Measurements from ENCODE around the gene UGT1A7.

The UGT1A7 gene

DNA sequence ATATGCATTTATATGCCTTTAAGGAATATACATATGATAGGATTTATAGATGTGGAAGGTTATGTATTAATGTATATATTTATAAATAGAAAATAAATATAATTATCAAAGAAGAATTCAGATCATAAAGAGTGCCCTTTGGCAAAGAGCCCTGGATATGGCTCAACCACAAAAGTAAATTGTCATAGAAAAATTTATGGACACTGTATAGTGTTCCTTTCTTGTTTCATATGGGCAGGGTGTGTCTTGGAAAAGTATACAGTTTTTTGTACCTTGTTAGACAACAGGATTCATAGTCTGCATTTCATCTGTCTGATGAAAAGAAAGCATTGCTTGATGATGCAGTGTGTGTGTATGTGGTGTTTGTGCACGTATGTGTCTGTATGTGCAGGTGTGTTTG lies 2.9 kb downstream of the UGT1A7 start:
- no peak overlapping the region for H3K4me3 ChIP-seq (ENCODE audit: low read length)
- H3K36me3 ChIP-seq (ENCODE audit: control insufficient read depth, insufficient read depth, low read length, severe bottlenecking), result no peaks in the 10 kb centered on the region
- H3K27me3 ChIP-seq (replicated peaks; ENCODE audit: control insufficient read depth, insufficient read depth, low read length), result no peaks in the 10 kb centered on the region
- no peaks in the 10 kb centered on the region for H3K4me1 ChIP-seq (ENCODE audit: control insufficient read depth, insufficient read depth, low read length)
- H3K9me3 ChIP-seq (ENCODE audit: control insufficient read depth, low read length), result no peaks in the 10 kb centered on the region
- no peak for DNase-seq (ENCODE audit: low read depth)
- no peak overlapping the region for H3K9ac ChIP-seq (ENCODE audit: low read length)

DNA sequence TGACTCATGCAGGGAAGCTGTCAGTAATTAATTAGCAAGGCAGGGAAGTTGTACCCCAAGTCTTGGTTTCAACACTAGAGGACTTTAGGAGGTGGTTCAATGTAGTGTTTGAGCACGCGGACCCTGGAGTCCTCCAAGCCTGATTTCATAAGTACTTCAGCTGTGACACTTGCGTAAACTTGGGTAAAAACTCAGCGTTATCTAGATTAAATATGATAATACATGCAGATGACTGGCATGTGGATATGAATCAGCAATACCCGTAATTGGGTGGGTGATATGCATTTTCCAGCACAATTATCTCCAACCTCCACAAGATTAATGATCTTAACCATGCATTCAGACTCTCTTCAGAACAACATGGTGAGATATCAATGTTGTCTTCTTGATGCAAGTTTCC lies 5.2 kb downstream of the UGT1A7 start:
- Histone ChIP-seq H3K36me3 (ENCODE audit: control insufficient read depth, insufficient read depth, low read length, severe bottlenecking) (no peaks in the 10 kb centered on the region), H3K9ac (ENCODE audit: low read length) (no peak overlapping the region), H3K4me1 (ENCODE audit: control insufficient read depth, insufficient read depth, low read length) (peaks cover 6% of the 10 kb centered on the region), H3K9me3 (ENCODE audit: control insufficient read depth, low read length) (no peaks in the 10 kb centered on the region), H3K27me3 (replicated peaks; ENCODE audit: control insufficient read depth, insufficient read depth, low read length) (peaks cover 6% of the 10 kb centered on the region), H3K4me3 (ENCODE audit: low read length) (no peak overlapping the region)
- DNase-seq (ENCODE audit: low read depth), result no peak

DNA sequence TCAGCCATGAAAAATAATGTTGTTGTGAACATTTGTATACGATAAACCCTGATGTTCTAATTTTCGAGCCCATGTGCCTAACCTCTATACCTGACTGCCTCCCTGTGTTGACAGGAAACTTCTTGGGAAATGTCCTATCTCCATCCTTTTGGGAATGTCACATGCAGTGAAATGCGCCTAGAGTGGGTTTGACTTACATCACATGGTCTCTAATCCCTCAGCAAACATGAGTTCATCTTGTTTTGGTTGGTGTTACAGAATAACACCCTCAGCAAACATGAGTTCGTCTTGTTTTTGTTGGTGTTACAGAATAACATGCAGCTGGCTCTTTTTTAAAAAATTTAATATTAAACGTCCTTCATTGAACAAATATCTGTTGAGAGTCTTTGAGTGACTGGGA lies 6.6 kb downstream of the UGT1A7 start:
- no peak overlapping the region for H3K4me3 ChIP-seq (ENCODE audit: low read length)
- no peaks in the 10 kb centered on the region for H3K36me3 ChIP-seq (ENCODE audit: control insufficient read depth, insufficient read depth, low read length, severe bottlenecking)
- DNase-seq (ENCODE audit: low read depth), result no peak
- H3K4me1 ChIP-seq (ENCODE audit: control insufficient read depth, insufficient read depth, low read length), result peaks cover 6% of the 10 kb centered on the region
- no peak overlapping the region for H3K9ac ChIP-seq (ENCODE audit: low read length)
- peaks cover 19% of the 10 kb centered on the region for H3K27me3 ChIP-seq (replicated peaks; ENCODE audit: control insufficient read depth, insufficient read depth, low read length)
- no peaks in the 10 kb centered on the region for H3K9me3 ChIP-seq (ENCODE audit: control insufficient read depth, low read length)

DNA sequence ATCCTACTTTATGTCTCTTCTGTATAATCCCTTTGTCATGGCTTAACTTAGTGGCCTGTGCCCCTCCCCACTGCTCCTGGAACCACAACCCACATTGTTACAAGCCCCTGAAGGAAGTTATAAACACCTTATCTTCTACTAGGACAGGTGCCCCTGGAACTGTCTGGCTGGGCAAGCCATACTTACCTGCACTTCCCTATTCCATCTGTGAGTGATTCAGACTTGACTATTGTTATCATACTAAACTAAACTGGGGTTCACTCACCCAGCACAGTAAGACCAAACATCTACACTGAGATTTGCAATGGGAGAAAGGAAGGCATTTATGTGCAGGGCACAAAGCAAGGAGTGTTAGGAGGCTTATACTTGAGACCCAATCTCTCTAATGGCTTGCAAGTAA lies 7.3 kb downstream of the UGT1A7 start:
- no peak for DNase-seq (ENCODE audit: low read depth)
- H3K36me3 ChIP-seq (ENCODE audit: control insufficient read depth, insufficient read depth, low read length, severe bottlenecking), result no peaks in the 10 kb centered on the region

DNA sequence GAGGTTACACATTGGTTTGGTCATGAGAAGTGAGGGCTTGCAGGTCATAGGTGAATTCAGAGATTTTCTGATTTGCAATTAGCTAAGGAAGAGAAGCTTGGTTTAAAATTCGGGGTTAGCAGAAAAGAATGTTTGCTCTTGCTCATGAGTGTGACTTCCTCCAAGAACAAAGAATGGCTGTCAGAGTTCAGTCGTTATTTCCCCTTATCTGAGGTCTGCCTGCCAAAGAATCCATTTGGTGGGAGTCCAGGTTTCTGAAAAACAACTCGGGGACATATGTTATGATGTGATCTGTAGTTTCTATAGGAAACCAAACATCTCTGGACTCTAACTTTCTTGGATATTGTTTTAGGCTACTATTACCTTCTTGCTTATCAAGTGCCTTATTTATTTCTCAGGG lies 7.8 kb downstream of the UGT1A7 start:
- peaks cover 19% of the 10 kb centered on the region for H3K27me3 ChIP-seq (replicated peaks; ENCODE audit: control insufficient read depth, insufficient read depth, low read length)
- no peak for DNase-seq (ENCODE audit: low read depth)
- H3K4me3 ChIP-seq (ENCODE audit: low read length), result no peak overlapping the region
- H3K36me3 ChIP-seq (ENCODE audit: control insufficient read depth, insufficient read depth, low read length, severe bottlenecking), result no peaks in the 10 kb centered on the region
- H3K4me1 ChIP-seq (ENCODE audit: control insufficient read depth, insufficient read depth, low read length), result peaks cover 6% of the 10 kb centered on the region
- H3K9me3 ChIP-seq (ENCODE audit: control insufficient read depth, low read length), result no peaks in the 10 kb centered on the region
- H3K9ac ChIP-seq (ENCODE audit: low read length), result no peak overlapping the region

More for the DNA sequence above, 7.3 kb downstream of the UGT1A7 start:
- Histone ChIP-seq H3K4me3 (ENCODE audit: low read length) (no peak overlapping the region), H3K9ac (ENCODE audit: low read length) (no peak overlapping the region), H3K4me1 (ENCODE audit: control insufficient read depth, insufficient read depth, low read length) (peaks cover 6% of the 10 kb centered on the region), H3K9me3 (ENCODE audit: control insufficient read depth, low read length) (no peaks in the 10 kb centered on the region), H3K27me3 (replicated peaks; ENCODE audit: control insufficient read depth, insufficient read depth, low read length) (peaks cover 19% of the 10 kb centered on the region)

DNA sequence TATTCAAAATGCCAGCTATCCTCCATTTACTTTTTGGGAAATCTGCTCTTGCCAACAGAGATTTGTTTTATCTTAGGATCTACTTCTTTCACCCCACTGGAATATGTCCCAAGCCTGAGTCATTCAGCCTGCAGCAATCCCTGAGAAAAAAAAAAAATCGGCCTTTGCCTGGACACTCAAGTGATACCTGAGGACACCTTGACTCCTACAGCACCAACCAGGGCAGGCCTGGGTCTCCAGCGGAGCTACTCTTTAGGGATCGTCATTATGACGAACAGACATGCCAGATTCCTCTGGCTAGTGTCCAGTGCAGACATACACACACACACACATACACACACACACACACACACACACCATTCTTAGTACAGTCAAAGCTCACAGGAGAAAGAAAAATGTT lies 8.7 kb downstream of the UGT1A7 start:
- Histone ChIP-seq H3K27me3 (replicated peaks; ENCODE audit: control insufficient read depth, insufficient read depth, low read length) (peaks cover 19% of the 10 kb centered on the region), H3K9ac (ENCODE audit: low read length) (no peak overlapping the region)

DNA sequence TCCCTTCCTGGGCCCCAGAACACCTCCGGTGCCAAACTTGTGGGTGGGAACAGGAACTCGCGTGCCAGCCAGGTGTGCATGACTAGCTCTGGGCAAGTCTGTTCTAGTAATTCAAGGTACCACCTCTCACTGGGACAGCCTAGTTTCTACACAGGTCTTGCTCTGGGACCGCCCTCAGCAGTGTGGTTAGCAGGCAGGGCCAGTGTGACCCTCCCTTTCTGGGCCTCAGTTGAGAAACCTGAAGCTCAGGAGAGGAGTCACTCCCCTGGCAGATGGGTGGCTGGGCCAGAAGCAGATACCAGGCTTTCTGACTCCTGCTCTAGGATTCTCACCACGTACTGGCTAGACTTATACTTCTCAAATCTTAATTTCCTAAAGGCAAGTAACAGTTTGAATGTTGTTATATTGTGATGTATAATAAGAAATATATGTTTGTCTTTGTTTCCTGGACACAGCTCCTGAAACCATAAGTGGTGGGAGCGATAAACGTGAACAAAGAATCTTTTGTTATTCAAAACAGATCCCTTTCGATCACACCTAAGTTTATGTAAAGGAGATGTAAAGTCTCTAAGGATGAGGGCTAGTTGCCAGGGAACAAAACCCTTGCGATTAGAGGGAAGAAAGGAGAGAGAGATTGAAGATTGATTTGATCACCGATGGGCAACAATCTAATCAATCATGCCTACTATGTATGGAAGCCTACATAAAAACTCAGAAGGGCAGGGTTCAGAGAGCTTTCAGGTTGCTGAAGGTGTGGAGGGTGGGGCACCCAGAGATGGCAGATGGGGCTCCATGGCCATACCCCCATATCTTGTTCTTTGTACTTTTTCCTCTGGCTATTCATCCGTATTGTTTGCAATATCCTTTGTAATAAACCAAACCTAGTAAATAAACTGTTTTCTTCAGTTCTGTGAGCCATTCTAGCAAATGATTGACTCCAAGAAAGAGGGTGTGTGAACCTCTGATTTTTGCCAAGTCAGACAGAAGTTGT lies 10.0 kb downstream of the UGT1A7 start:
- Histone ChIP-seq H3K4me3 (ENCODE audit: low read length) (no peak overlapping the region), H3K36me3 (ENCODE audit: control insufficient read depth, insufficient read depth, low read length, severe bottlenecking) (no peaks in the 10 kb centered on the region), H3K4me1 (ENCODE audit: control insufficient read depth, insufficient read depth, low read length) (peaks cover 9% of the 10 kb centered on the region), H3K9ac (ENCODE audit: low read length) (no peak overlapping the region), H3K27me3 (replicated peaks; ENCODE audit: control insufficient read depth, insufficient read depth, low read length) (peaks cover 19% of the 10 kb centered on the region), H3K9me3 (ENCODE audit: control insufficient read depth, low read length) (no peaks in the 10 kb centered on the region)
- no peak for DNase-seq (ENCODE audit: low read depth)

More for the DNA sequence above, 8.7 kb downstream of the UGT1A7 start:
- H3K36me3 ChIP-seq (ENCODE audit: control insufficient read depth, insufficient read depth, low read length, severe bottlenecking), result no peaks in the 10 kb centered on the region
- no peaks in the 10 kb centered on the region for H3K9me3 ChIP-seq (ENCODE audit: control insufficient read depth, low read length)
- DNase-seq (ENCODE audit: low read depth), result peak; percentile 40
- no peak overlapping the region for H3K4me3 ChIP-seq (ENCODE audit: low read length)
- H3K4me1 ChIP-seq (ENCODE audit: control insufficient read depth, insufficient read depth, low read length), result peaks cover 6% of the 10 kb centered on the region

DNA sequence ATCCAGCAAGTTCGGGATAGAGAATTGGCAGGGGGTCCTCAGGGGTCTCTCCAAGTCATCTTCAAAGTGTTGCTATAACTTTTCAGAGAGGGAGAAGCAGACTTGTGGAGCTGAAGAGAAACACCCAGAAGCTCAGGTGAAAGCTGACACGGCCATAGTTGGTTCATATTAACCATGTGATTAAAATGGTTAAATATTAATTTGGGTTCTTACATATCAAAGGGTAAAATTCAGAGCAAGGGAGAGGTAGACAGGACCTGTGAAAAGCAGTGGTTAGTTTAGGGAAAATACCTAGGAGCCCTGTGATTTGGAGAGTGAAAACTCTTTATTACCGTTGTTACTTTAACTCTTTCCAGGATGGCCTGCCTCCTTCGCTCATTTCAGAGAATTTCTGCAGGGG lies 10.9 kb downstream of the UGT1A7 start, which contains the start of gene UGT1A6:
Gene UGT1A6, plus strand, starts transcription at position 243 of the 400 bp plus-strand sequence. Its CDS starts 115 bp downstream, at position 358.
- no peaks in the 10 kb centered on the region for H3K36me3 ChIP-seq (ENCODE audit: control insufficient read depth, insufficient read depth, low read length, severe bottlenecking)
- H3K9me3 ChIP-seq (ENCODE audit: control insufficient read depth, low read length), result no peaks in the 10 kb centered on the region
- peaks cover 14% of the 10 kb centered on the region for H3K4me1 ChIP-seq (ENCODE audit: control insufficient read depth, insufficient read depth, low read length)
- H3K27me3 ChIP-seq (replicated peaks; ENCODE audit: control insufficient read depth, insufficient read depth, low read length), result peaks cover 19% of the 10 kb centered on the region
- no peak for DNase-seq (ENCODE audit: low read depth)
- H3K9ac ChIP-seq (ENCODE audit: low read length), result no peak within 1 kb of the TSS
- no peak within 1 kb of the TSS for H3K4me3 ChIP-seq (ENCODE audit: low read length)

DNA sequence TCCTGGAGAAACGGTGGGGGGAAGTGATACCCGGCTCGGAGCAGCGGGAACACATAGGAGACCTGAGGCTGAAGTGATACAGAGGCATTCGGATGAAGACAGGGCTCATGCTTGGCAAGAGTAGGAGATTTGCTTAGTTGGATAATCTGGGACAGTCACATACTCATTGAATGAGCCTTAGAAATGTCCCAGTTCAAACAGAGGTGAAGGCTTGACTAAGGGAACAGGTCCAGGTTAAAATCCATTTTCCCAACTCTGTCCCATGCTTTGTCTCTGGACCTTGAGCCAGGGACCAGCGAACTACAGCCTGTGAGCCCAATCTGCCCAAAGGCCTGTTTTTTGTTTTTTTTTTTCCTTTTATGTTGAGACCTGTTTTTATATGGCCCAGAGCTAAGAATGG lies 12.3 kb downstream of the UGT1A7 start:
- no peak for DNase-seq (ENCODE audit: low read depth)
- Histone ChIP-seq H3K36me3 (ENCODE audit: control insufficient read depth, insufficient read depth, low read length, severe bottlenecking) (no peaks in the 10 kb centered on the region), H3K4me1 (ENCODE audit: control insufficient read depth, insufficient read depth, low read length) (peaks cover 21% of the 10 kb centered on the region), H3K9ac (ENCODE audit: low read length) (no peak overlapping the region), H3K27me3 (replicated peaks; ENCODE audit: control insufficient read depth, insufficient read depth, low read length) (peaks cover 19% of the 10 kb centered on the region), H3K9me3 (ENCODE audit: control insufficient read depth, low read length) (no peaks in the 10 kb centered on the region), H3K4me3 (ENCODE audit: low read length) (no peak overlapping the region)

DNA sequence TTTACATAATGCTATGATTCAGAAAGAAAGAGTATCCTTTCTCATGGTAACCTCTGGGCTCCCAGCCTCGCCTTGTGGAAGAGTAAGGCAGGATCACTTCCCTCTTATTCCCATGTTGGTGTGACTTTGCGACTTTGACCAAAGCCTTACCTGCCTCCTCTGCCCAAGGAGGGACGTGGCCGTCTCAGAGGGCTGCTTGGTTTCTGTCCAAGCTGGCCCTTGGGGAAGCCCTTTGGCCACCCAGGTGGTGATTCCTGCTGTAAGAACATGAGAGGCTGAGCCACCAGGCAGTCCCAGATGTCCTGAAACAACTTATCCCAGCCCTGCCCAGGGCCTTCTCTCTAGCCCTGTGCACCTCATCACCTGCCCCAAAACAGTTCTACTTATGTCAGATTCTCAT lies 17.0 kb downstream of the UGT1A7 start:
- H3K4me3 ChIP-seq (ENCODE audit: low read length), result no peak overlapping the region
- no peaks in the 10 kb centered on the region for H3K36me3 ChIP-seq (ENCODE audit: control insufficient read depth, insufficient read depth, low read length, severe bottlenecking)
- H3K9ac ChIP-seq (ENCODE audit: low read length), result no peak overlapping the region
- H3K4me1 ChIP-seq (ENCODE audit: control insufficient read depth, insufficient read depth, low read length), result peaks cover 25% of the 10 kb centered on the region
- no peak for DNase-seq (ENCODE audit: low read depth)
- H3K27me3 ChIP-seq (replicated peaks; ENCODE audit: control insufficient read depth, insufficient read depth, low read length), result no peaks in the 10 kb centered on the region
- H3K9me3 ChIP-seq (ENCODE audit: control insufficient read depth, low read length), result no peaks in the 10 kb centered on the region

DNA sequence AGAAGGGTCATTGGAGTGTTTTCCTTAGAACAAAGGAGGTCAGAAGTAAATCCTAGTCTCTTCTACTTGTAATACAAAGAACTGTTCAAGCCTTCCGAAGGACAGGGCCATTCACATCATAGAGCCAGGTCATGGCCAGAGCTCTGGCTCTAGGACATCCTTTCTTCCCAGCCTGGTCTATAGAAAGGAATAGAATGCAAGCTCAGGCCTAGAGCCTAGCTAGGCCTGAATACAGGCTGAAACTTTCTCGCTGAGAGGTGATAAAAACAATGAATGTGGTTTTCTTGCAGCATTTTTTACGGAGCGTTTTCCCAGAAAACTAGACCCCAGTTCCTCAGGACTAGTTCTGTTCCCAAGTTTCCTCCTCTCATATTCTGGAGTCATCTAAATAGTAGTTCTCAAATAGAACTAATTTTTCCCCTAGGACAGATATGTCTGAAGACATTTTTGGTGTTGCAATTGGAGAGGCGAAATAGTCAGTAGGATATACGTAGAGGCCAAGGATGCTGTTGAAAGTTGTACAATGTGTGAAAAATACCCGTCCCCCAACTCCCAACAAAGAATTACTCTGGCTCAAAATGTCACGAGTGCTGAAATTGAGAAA lies 17.8 kb downstream of the UGT1A7 start:
- peak overlapping the region; percentile 67 for H3K9ac ChIP-seq (ENCODE audit: low read length)
- no peak overlapping the region for H3K4me3 ChIP-seq (ENCODE audit: low read length)
- no peak for DNase-seq (ENCODE audit: low read depth)

More for the DNA sequence above, 17.8 kb downstream of the UGT1A7 start:
- Histone ChIP-seq H3K4me1 (ENCODE audit: control insufficient read depth, insufficient read depth, low read length) (peaks cover 25% of the 10 kb centered on the region), H3K36me3 (ENCODE audit: control insufficient read depth, insufficient read depth, low read length, severe bottlenecking) (no peaks in the 10 kb centered on the region), H3K9me3 (ENCODE audit: control insufficient read depth, low read length) (no peaks in the 10 kb centered on the region), H3K27me3 (replicated peaks; ENCODE audit: control insufficient read depth, insufficient read depth, low read length) (no peaks in the 10 kb centered on the region)
